WERI-Rb-1 (cell line): ENCODE measurements around the gene GOSR1.
"Not testable (repeated sequence)": the region's sequence is repeated elsewhere in the genome, so short reads cannot be mapped to it uniquely, and the experiment has no call there.

Source experiments
- DNase-seq: peaks from one replicate; pipeline ENCODE4 v3.0.0-alpha.2; 2020
- H3K27ac ChIP-seq: fragments of 250-450 bp; sonication (Bioruptor Pico); 2 replicates; pipeline ENCODE4 v1.5.1; 2020; ENCODE audit warnings: mild to moderate bottlenecking, moderate library complexity
- H3K27me3 ChIP-seq: fragments of 250-450 bp; sonication (Bioruptor Pico); 2 replicates; pipeline ENCODE4 v1.5.1; 2021; ENCODE audit warnings: mild to moderate bottlenecking, low read depth, moderate library complexity; ENCODE audit not compliant: insufficient read depth, severe bottlenecking
- H3K36me3 ChIP-seq: fragments of 250-450 bp; sonication (Bioruptor Pico); 2 replicates; pipeline ENCODE4 v1.5.1; 2020; ENCODE audit warnings: mild to moderate bottlenecking, moderate library complexity
- H3K4me3 ChIP-seq: 2 replicates; pipeline ENCODE4 v1.5.1; 2011; ENCODE audit warnings: low read depth, mild to moderate bottlenecking, control low read depth, low read length
- H3K9me3 ChIP-seq: fragments of 250-450 bp; sonication (Bioruptor Pico); 2 replicates; pipeline ENCODE4 v1.5.1; 2021; ENCODE audit warnings: mild to moderate bottlenecking, moderate library complexity; ENCODE audit not compliant: severe bottlenecking
- CTCF ChIP-seq: IDR thresholded peaks from 2 replicates; pipeline ENCODE4 v1.5.1; 2011; ENCODE audit warnings: low read depth, mild to moderate bottlenecking, control low read depth, inconsistent platforms, low read length

GOSR1 gene

DNA sequence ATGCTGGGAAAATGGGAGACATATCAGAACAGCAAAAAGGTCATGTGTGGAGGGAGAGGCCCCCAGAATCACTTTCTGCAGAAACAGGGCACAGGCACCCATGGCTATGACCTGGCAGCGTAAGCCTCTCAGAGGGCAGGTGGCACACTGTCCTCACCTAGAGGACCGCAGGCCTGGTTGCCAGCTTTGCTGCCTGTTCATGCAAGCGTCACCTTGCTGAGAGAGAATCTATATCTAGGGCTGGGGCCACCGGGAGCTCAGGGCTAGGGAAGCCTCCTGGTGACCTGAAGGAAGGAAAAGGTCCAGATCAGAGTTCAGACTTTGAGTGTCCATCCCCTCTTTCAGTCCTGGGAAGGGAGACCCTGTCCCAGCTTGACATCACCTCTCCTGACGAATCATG, 78.7 kb downstream of the GOSR1 start:
- Histone ChIP-seq H3K4me3 (no peak overlapping the region), H3K36me3 (no peaks in the 10 kb centered on the region), H3K27me3 (no peaks in the 10 kb centered on the region), H3K9me3 (no peaks in the 10 kb centered on the region), H3K27ac (no peak overlapping the region)
- no peak for DNase-seq
- no peak for TF ChIP-seq CTCF

DNA sequence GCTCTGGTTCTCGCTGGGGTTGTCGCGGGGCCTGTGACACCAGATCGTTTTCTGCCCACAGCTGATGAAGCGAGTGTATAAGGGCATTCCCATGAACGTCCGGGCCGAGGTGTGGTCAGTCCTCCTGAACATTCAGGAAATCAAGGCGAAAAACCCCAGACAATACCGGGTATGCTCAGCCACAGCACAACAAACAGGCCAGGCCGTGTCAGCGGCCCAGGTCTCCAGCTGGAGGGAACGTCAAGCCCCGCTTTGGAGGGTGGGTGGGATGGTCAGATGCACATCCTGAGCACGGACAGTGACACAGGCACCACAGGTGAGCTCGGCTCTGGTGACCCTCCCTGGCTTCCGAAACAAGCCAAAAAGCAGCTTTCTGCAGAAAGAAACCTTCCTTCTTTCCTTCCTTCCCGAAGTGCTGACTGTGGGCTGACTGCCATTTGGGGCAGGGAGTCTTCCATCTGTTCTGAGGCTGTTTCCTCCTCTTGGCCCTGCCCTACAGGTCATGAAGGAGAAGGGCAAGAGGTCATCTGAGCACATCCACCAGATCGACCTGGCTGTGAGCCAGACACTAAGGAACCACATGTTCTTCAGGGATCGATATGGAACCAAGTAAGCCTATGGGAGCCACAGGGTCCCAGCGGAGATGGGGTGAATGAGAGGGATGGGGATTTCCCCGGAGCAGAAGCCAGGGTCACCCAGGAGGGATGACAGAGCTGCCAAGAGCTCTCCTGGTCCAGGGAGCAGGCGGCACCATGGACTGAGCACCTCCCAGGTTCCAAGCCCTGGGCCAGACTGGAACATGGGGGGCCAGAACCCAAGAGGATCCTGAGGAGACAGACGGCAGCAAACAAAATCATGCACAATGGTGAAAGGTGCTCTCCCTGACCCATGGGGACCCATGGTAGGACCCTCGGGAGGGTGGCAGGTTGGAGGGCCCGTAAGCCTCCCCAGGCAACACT, 79.4 kb downstream of the GOSR1 start:
- Histone ChIP-seq H3K9me3 (no peaks in the 10 kb centered on the region), H3K4me3 (no peak overlapping the region), H3K27ac (no peak overlapping the region), H3K36me3 (no peaks in the 10 kb centered on the region), H3K27me3 (no peaks in the 10 kb centered on the region)
- DNase-seq: no peak
- no peak for TF ChIP-seq CTCF

GRCh38 chr17:30557916-30558685, 80.9 kb downstream of the GOSR1 start:
- H3K27me3 ChIP-seq: no peaks in the 10 kb centered on the region
- H3K36me3 ChIP-seq: no peaks in the 10 kb centered on the region
- H3K27ac ChIP-seq: no peak overlapping the region
- H3K4me3 ChIP-seq: no peak overlapping the region
- no peaks in the 10 kb centered on the region for H3K9me3 ChIP-seq
- TF ChIP-seq CTCF: no peak
- no peak for DNase-seq

- no peak for DNase-seq
- no peaks in the 10 kb centered on the region for H3K36me3 ChIP-seq
- TF ChIP-seq CTCF: no peak
- H3K4me3 ChIP-seq: no peak overlapping the region
- no peaks in the 10 kb centered on the region for H3K27me3 ChIP-seq
- no peak overlapping the region for H3K27ac ChIP-seq
- H3K9me3 ChIP-seq: no peaks in the 10 kb centered on the region
These were observed 81.7 kb downstream of the GOSR1 start for GRCh38 chr17:30558686-30559545.

GRCh38 chr17:30559656-30560055, 82.4 kb downstream of the GOSR1 start:
- no peaks in the 10 kb centered on the region for H3K27me3 ChIP-seq
- no peak for DNase-seq
- no peaks in the 10 kb centered on the region for H3K9me3 ChIP-seq
- no peaks in the 10 kb centered on the region for H3K36me3 ChIP-seq
- no peak overlapping the region for H3K4me3 ChIP-seq
- H3K27ac ChIP-seq: no peak overlapping the region
- TF ChIP-seq CTCF: no peak

DNA sequence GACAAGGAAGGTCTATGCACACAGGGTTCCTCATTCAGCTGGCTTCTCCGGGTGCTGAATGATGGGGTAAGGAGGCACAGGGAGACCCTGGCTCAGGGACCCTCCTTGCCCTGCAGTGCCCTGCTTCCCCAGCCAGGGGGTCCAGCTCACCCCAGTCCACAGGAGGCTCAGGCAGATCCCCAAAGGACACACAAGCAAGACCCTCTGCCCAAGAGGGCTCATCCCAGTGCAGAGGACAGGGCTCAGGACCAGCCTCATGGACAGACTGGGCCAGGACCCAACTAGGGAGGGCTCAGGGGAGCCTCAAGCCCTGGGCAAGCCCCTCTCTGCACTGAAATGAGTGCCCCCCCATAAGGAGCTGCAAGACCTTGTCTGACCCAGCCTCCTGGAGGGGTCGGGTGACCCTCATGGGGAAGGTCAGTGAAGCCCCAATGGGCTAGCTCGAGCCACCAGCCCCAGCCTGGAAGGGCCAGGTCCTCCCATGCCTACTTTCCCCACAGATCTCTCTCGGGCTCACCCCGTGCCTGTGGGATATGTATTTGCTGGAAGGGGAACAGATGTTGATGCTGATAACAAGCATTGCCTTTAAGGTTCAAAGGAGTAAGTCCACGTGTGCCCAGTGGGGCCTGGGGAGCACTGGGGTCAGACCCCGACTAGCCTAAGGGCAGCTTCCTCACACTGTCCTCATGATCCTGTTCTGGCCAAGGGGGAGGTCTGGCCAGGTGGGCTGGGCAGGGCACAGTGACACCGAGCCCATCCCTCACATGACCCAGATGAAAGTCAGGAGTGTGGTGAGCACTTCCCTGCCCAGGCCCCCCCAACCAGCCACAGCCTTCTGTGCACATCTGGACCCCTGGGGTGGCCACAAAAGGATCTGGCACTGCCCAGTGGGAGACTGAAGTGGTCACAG, 83.2 kb downstream of the GOSR1 start:
- not testable (repeated sequence) for H3K27ac ChIP-seq, DNase-seq, H3K27me3 ChIP-seq, H3K9me3 ChIP-seq, H3K4me3 ChIP-seq, H3K36me3 ChIP-seq

DNA sequence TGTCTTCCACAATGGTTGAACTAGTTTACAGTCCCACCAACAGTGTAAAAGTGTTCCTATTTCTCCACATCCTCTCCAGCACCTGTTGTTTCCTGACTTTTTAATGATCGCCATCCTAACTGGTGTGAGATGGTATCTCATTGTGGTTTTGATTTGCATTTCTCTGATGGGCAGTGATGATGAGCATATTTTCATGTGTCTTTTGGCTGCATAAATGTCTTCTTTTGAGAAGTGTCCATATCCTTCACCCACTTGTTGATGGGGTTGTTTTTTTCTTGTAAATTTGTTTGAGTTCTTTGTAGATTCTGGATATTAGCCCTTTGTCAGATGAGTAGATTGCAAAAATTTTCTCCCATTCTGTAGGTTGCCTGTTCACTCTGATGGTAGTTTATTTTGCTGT, 84.6 kb downstream of the GOSR1 start:
- H3K4me3 ChIP-seq, H3K9me3 ChIP-seq, H3K27me3 ChIP-seq, H3K36me3 ChIP-seq, DNase-seq, H3K27ac ChIP-seq: not testable (repeated sequence)
